GM19193 (cell line): ENCODE results near the gene MYOZ2.

Experiments used
- POLR2A ChIP-seq: IDR thresholded peaks from 4 replicates; pipeline ENCODE4 v1.6.1; 2011; ENCODE audit not compliant: insufficient read depth, insufficient read length; ENCODE audit errors: extremely low read depth

Gene MYOZ2

GRCh38 chr4:119113033-119113655 lies 22.5 kb upstream of the MYOZ2 start:
- no peak for TF ChIP-seq POLR2A

- no peak for TF ChIP-seq POLR2A
These were observed 19.6 kb upstream of the MYOZ2 start for GRCh38 chr4:119116021-119116420.

GRCh38 chr4:119116925-119117900 lies 18.4 kb upstream of the MYOZ2 start:
- TF ChIP-seq POLR2A = no peak

GRCh38 chr4:119118397-119118796 lies 17.2 kb upstream of the MYOZ2 start:
- TF ChIP-seq POLR2A = no peak

- TF ChIP-seq POLR2A = no peak
These were observed 11.3 kb upstream of the MYOZ2 start for GRCh38 chr4:119124352-119124751.

GRCh38 chr4:119125931-119126330 lies 9.7 kb upstream of the MYOZ2 start:
- no peak for TF ChIP-seq POLR2A

- no peak for TF ChIP-seq POLR2A
These were observed 7.5 kb upstream of the MYOZ2 start for GRCh38 chr4:119128148-119128547.

- no peak for TF ChIP-seq POLR2A
These were observed 5.1 kb upstream of the MYOZ2 start for GRCh38 chr4:119130365-119131065.

- no peak for TF ChIP-seq POLR2A
These were observed 4.5 kb upstream of the MYOZ2 start for GRCh38 chr4:119131164-119131563.

- TF ChIP-seq POLR2A = no peak
These were observed 3.3 kb upstream of the MYOZ2 start for GRCh38 chr4:119132306-119132705.

GRCh38 chr4:119136546-119136945 lies 914 bp downstream of the MYOZ2 start:
- no peak for TF ChIP-seq POLR2A

GRCh38 chr4:119138046-119138445 lies 2.4 kb downstream of the MYOZ2 start:
- no peak for TF ChIP-seq POLR2A

- TF ChIP-seq POLR2A = no peak
These were observed 3.7 kb downstream of the MYOZ2 start for GRCh38 chr4:119139311-119139710.

GRCh38 chr4:119139822-119140252 lies 4.2 kb downstream of the MYOZ2 start:
- TF ChIP-seq POLR2A = no peak

- TF ChIP-seq POLR2A = no peak
These were observed 7.2 kb downstream of the MYOZ2 start for GRCh38 chr4:119142833-119143232.
